RWPE1 (cell line): ENCODE data around the gene HERPUD1.
"Not testable (repeated sequence)": the region's sequence is repeated elsewhere in the genome, so short reads cannot be mapped to it uniquely, and the experiment has no call there.

ENCODE experiments used
- CTCF ChIA-PET: fragments of 350-600 bp; sonication (Branson Sonifier 250); formaldehyde crosslinking; extraction: SDS; loops from one replicate; lab custom pipeline; 2021; lab: Yijun Ruan, JAX
- POLR2A ChIA-PET: fragments of 400-600 bp; formaldehyde crosslinking; extraction: SDS; loops from one replicate; lab custom pipeline; 2020; ENCODE audit warnings: antibody characterized with exemption; ENCODE audit not compliant: low non-redundant PET; lab: Yijun Ruan, JAX
- DNase-seq: peaks from one replicate; pipeline ENCODE4 v3.0.0; 2012; ENCODE audit warnings: low spot score
- H3K27ac ChIP-seq: fragments of 450-650 bp; 2 replicates; pipeline ENCODE4 v1.5.1; 2017
- CTCF ChIP-seq: fragments of 450-650 bp; conservative IDR thresholded peaks from 2 replicates; pipeline ENCODE4 v1.5.1; 2017; ENCODE audit warnings: low read depth, mild to moderate bottlenecking

Gene HERPUD1

GRCh38 chr16:56989988-56990387 is 58.0 kb downstream of the HERPUD1 start:
- peak overlapping the region; percentile 74 for H3K27ac ChIP-seq
- POLR2A ChIA-PET: interaction anchor here (1.2 kb wide), 1 partner anchor 20 kb away, joined by 3 read pairs; no protein-coding TSS in a partner anchor
- DNase-seq: no peak
- TF ChIP-seq CTCF: no peak
- CTCF ChIA-PET: no interaction called here

- POLR2A ChIA-PET: no interaction called here
- no peak for DNase-seq
- CTCF ChIA-PET: no interaction called here
- no peak overlapping the region for H3K27ac ChIP-seq
- TF ChIP-seq CTCF: no peak
Measured at GRCh38 chr16:56990407-56991286, 58.7 kb downstream of the HERPUD1 start.

GRCh38 chr16:56992431-56992830 is 60.5 kb downstream of the HERPUD1 start:
- not testable (repeated sequence) for H3K27ac ChIP-seq, DNase-seq
- ChIA-PET CTCF (interaction anchor here (0.6 kb wide), 1 partner anchor 28 kb away, joined by 3 read pairs; no protein-coding TSS in a partner anchor), POLR2A (interaction anchor here (0.8 kb wide), 1 partner anchor 34 kb away, joined by 3 read pairs; no protein-coding TSS in a partner anchor)

GRCh38 chr16:56993204-56993603 is 61.3 kb downstream of the HERPUD1 start:
- ChIA-PET CTCF (interaction anchor here (0.6 kb wide), 3 partner anchors 20 to 27 kb away, joined by 3 read pairs; no protein-coding TSS in a partner anchor), POLR2A (no interaction called here)
- H3K27ac ChIP-seq: no peak overlapping the region
- no peak for DNase-seq
- no peak for TF ChIP-seq CTCF

GRCh38 chr16:56994311-56994710 is 62.4 kb downstream of the HERPUD1 start:
- CTCF ChIA-PET: no interaction called here
- TF ChIP-seq CTCF: no peak
- DNase-seq: no peak
- POLR2A ChIA-PET: no interaction called here
- no peak overlapping the region for H3K27ac ChIP-seq
